Kidney capillary endothelial cell (primary cell): ENCODE measurements around the gene ZMYND11.
"Not testable (repeated sequence)": the region's sequence is repeated elsewhere in the genome, so short reads cannot be mapped to it uniquely, and the experiment has no call there.

Experiments
- DNase-seq: peaks from one replicate; pipeline ENCODE4 v3.0.0-alpha.2; 2018; ENCODE audit warnings: low spot score

ZMYND11 gene

DNA sequence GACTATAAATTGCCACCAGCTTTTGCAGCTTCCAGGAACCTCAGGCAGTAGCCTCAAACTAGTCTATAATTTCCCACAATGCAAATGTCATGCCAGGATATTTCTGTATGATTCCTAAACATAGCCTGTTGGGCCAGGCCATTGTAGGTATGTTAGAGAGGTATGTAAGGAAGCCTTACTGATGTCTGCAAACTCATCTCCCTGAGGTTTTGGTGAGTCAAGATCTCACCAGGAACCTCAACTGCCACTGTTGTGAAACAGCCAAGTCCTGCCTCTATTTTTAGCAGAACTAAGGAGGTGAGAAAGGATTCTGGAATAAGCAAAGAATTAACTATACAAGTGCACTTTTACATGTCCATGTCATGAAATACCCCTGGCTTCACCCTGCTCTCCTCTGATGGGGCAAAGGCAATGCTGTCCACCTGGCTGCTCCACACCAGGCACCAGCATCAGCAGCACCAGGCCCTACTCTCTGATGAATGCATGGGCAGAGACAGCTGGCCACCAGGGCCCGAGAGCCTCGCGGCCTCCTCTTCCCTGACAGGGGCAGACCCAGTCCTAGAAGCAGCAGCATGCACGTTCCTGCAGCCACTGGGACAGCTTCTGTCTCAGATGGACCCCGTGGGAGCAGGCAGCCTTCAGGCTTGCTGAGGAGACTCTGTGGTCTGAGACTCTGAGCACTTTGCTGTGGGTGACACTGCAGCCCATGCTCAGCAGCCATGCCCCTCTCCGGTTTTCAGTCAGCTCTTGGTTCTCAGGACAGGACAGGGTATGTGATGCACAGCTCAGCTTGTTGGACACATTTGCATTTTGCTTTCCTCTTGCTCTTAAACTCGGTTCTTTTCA is 147.3 kb downstream of the ZMYND11 start:
- DNase-seq = no peak

- no peak for DNase-seq
Measured at GRCh38 chr10:283140-283479, 147.9 kb downstream of the ZMYND11 start.

- no peak for DNase-seq
Measured at GRCh38 chr10:283916-284356, 148.7 kb downstream of the ZMYND11 start.

GRCh38 chr10:285216-285615 is 150.0 kb downstream of the ZMYND11 start:
- DNase-seq = no peak

DNA sequence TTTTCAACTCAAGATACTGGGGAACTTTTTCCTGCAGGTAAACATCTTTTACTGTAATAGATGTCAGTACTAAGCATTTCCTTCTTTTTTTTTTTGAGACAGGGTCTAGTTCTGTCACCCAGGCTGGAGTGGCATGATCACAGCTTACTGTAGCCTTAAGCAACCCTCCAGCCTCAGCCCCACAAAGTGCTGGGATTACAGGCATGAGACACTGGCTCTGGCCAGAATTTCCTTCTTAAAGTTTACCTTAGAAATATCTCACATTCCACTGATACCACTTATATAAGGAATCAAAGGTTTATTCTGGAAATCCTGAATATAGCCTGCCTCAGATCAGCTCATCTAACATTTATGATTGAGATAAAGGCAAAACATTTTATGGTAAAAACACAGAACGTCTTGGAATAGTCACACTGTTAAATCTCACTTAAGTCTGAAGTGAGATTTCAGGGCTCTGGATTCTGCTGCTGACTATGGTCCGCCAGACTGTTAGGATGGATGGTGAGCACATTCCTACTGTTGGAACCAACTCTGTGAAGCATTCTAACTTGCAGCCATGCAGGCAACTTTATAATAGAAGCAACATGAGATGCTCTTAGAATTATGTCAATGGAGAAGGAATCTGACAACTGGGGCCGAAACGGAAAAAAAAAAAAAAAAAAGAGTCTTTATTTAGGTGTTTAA is 151.9 kb downstream of the ZMYND11 start:
- DNase-seq = no peak

DNA sequence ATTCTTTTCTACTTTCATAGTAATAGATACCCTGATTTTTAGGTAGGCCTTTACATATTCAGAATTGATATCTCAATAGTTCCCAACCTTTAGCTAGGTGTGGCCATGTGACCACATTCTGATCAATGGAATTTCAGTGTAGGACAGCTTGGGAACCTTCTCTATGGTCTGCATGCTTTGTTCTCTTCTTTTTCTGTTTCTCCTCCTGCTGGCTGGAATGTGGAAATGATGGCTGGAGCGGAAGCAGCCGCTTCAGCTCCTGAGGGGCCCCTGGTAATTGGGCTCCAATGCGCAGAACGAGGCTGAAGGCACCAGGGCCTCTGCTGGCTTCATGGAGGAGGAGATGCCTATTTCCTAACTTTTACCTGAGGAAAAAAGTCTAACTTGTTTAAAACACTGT is 152.6 kb downstream of the ZMYND11 start:
- no peak for DNase-seq

GRCh38 chr10:288316-289200 is 153.3 kb downstream of the ZMYND11 start:
- no peak for DNase-seq

- no peak for DNase-seq
Measured at GRCh38 chr10:289581-289980, 154.3 kb downstream of the ZMYND11 start.

DNA sequence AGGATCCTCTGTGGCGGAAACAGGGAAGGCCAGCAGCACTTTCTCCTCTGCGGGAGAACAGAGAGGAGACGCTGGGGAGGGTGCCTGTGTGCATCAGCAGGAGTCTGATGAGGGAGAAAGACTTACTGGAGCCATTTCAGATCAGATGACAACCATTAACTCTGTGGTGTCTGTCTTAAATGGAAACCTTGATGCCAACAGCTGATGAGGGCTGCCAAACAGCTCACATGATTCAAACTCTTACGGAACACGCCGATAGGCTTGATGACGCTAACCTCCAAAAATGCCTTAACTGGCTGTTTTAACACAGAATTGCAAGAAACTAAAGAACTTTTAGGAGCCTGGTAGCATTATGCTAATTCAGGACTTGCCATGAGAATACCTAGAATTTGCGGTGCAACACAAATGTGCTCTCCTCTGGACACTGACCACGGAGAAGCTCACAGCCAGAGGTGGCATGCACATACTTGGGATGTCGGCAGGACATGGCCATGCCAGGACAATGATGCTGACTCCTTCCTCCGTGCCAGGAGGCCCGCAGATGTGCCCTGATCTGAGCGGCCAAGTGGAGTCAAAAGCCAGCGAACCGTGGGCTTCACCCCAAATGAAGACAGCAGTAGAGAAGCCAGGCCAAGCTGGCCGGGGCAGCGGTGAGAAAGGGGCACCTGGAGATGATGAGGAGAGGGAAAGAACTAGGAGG is 154.9 kb downstream of the ZMYND11 start:
- no peak for DNase-seq

DNA sequence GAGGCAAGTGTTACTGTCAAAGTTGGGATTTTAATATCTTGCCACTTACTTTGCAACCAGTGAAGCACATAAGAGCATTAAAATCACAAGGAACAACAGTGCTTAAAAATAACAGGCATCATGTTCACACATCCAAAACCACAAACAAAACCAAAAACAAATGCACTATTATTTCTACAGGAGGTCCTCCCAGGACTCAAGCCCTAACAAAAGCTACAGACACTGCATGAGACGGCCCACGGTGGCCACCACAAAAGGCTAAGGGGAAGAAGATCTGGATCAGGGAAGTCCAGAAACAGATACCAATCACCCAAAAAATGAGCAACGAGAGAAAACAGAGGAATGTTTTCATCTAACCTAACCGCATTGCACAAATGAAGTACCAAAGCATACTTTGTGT is 158.4 kb downstream of the ZMYND11 start:
- no peak for DNase-seq

GRCh38 chr10:297567-297966 is 162.3 kb downstream of the ZMYND11 start:
- no peak for DNase-seq

DNA sequence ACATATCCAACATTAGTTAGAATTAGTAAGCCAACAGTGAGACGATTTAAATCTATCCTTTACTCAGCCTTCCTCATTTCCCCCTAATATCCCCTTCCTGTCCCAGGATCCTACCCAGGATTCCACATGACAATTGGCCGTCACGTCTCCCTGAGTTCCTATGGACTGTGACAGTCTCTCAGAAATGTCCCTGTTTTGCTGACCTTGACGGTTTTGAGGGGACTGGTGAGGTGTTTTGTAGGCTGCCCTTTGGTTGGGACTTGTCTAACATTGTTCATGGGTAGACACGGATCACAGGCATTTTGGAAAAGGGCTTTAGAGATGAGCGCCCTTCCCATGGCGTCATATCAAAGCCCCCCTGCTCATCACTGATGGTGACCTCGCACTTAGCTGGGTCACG is 162.8 kb downstream of the ZMYND11 start:
- DNase-seq = peak; percentile 16

GRCh38 chr10:299512-299911 is 164.3 kb downstream of the ZMYND11 start:
- no peak for DNase-seq

GRCh38 chr10:299969-300368 is 164.7 kb downstream of the ZMYND11 start:
- no peak for DNase-seq

DNA sequence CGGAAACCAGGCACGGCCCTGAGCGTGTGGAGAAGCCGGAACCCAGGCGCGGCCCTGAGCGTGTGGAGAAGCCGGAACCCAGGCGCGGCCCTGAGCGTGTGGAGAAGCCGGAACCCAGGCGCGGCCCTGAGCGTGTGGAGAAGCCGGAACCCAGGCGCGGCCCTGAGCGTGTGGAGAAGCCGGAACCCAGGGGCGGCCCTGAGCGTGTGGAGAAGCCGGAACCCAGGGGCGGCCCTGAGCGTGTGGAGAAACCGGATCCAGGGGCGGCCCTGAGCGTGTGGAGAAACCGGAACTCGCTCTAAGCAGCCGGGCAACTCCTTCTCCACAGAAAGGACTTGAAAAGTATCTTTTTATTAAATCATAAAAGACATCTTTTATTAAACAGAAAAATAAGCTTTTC is 165.3 kb downstream of the ZMYND11 start:
- DNase-seq = not testable (repeated sequence)

DNA sequence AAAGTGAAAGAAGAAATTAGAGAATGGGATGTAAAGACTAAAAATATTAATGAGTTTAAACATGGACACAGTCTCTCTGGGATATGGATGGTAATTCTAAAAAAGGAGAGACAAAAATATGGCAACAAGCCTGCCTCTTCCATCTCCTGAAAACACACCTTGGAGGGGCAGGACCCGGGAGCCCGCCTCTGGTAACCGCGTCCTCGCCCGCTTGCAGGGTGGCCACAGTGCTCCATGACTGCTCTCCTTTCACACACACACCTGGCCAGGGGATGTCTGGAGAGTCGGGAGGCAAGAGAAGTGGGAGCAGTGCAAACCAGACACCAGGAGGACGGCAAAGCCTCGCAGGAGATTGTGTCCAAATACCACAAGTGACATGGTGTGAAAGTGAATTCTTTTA is 166.3 kb downstream of the ZMYND11 start:
- no peak for DNase-seq
